Hepatocyte (in vitro differentiated cells): ENCODE measurements around the gene SLC4A1AP.

Experiments
- CTCF ChIP-seq: fragments of 200-600 bp; sonication (generic); IDR thresholded peaks from 2 replicates; pipeline ENCODE4 v1.5.1; 2016; ENCODE audit warnings: antibody characterized with exemption, mild to moderate bottlenecking; ENCODE audit not compliant: poor library complexity
- EZH2 ChIP-seq: fragments of 200-600 bp; sonication (generic); IDR thresholded peaks from 2 replicates; pipeline ENCODE4 v1.6.1; 2016; ENCODE audit warnings: antibody characterized with exemption, mild to moderate bottlenecking, borderline replicate concordance

- TF ChIP-seq CTCF (peak; percentile 74), EZH2 (no peak)
These were observed 59.9 kb downstream of the SLC4A1AP start for GRCh38 chr2:27723372-27724144.
